ENCODE data around the gene SMIM14. TPM values are rescaled to one million over a fixed set of nuclear protein-coding genes. Genes with fewer than 3 reads are reported as not detected.

The SMIM14 gene
- total RNA-seq, 4 donors from 2014 or later, result 34.3 to 69.9 (median 54.8) TPM

DNA sequence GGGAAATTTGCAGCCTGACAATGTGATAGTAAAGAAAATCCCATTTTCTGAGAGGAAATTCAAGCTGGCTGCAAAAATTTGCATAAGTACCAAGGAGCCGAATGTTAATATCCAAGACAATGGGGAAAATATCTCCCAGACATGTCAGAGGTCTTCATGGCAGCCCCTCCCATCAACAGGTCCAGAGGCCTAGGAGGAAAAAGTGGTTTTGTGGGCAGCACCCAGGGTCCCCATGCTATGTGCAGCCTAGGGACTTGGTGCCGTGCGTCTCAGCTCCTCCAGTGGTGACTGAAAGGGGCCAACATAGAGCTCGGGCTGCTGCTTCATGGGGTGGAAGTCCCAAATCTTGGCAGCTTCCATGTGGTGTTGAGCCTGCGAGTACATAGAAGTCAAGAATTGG is 105.1 kb downstream of the SMIM14 start:
- TF ChIP-seq, protein P1, sequence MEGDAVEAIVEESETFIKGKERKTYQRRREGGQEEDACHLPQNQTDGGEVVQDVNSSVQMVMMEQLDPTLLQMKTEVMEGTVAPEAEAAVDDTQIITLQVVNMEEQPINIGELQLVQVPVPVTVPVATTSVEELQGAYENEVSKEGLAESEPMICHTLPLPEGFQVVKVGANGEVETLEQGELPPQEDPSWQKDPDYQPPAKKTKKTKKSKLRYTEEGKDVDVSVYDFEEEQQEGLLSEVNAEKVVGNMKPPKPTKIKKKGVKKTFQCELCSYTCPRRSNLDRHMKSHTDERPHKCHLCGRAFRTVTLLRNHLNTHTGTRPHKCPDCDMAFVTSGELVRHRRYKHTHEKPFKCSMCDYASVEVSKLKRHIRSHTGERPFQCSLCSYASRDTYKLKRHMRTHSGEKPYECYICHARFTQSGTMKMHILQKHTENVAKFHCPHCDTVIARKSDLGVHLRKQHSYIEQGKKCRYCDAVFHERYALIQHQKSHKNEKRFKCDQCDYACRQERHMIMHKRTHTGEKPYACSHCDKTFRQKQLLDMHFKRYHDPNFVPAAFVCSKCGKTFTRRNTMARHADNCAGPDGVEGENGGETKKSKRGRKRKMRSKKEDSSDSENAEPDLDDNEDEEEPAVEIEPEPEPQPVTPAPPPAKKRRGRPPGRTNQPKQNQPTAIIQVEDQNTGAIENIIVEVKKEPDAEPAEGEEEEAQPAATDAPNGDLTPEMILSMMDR (IDR thresholded peaks at IDR 0.05; ENCODE audit: low read depth), result no peak

DNA sequence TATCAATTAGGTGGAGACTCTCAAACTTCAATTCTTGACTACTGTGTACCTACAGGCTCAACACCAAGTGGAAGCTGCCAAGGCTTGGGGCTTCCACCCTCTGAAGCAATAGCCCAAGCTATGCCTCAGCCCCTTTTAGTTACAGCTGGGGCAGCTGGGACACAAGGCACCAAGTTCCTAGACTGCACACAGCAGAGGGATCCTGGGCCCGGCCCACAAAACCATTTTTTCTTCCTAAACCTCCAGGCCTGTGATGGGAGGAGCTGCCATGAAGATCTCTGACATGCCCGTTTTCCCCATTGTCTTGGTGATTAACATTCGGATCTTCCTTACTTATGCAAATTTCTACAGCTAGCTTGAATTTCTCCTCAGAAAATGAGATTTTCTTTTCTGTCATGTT is 108.0 kb downstream of the SMIM14 start:
- TF ChIP-seq, protein P1 (IDR thresholded peaks at IDR 0.05; ENCODE audit: low read depth), result no peak

DNA sequence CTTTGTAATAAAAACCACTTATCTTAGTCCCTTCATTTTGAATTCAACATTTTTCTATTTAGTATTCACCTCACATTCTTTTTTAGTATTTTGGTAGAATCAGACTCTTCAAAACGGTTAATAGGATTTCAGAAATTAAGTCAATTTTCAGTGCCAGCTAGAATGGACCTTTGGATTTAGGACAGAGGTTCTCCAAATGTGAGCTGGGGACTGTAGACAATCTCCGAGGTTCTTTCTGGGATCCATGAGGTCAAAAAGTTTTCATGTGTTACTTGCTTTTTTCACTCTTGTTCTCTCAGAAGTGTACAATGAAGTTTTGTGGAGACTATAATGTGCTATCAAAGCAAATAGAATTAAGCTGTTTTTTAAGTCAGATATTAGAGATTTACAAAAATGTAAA is 109.1 kb downstream of the SMIM14 start:
- TF ChIP-seq, protein P1 (IDR thresholded peaks at IDR 0.05; ENCODE audit: low read depth), result no peak

DNA sequence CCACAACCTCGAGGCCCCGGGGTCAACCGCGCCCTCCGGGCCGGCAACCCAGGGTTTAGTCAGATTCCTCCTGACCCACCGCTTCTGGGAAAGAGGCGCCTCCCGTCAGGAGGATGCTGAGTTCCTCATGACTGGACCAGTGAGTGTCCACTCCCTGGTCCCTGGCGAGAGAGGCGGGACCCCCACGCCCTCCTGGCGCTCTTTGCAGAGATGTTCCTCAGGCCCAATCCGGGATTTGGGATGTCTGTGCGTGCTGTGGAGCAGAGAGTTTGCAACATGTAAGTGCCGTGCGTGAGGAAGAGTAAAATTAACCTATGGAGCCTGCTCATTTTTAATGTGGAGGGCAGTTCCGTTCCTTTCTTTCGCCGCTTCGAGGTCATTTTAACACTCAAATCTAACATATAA is 110.6 kb downstream of the SMIM14 start:
- TF ChIP-seq, protein P1 (IDR thresholded peaks at IDR 0.05; ENCODE audit: low read depth), result no peak

DNA sequence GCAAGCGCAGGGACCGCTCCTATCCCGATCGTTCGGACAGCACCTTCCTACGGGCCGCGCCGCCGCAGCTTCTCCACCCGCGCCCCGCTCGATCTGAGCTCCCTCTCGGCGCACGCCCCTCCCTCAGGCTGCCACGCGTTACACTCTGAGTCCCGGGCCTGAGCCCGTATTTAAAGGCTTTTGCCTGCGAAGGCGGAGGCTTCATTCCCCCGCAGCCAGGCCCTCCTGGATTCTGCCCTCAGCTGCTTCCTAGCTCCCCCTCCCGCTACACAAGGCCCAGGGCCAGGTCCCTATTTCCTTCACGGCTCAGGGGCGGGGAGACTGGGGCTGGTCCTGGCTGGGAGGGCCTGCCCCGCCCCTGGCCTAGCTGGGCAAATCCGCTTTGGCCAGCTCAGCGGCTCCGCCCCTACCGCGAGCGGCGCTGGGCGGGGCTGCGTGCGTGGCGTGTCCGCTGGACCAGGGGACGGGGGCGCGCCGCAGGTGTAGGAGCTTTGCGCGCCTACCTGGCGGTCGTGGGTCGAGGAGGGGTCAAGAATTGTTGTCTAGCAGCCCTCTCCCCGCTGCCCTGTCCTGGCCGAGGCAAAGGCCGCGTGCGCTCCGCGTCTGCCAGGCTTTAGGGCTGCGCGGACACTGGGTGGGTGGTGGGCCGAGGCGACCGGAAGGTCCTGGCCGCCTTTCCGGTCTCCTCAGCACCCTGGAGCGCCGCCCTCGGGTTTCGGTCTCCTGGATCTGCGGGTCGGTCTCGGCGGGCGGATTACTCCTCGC is 111.2 kb downstream of the SMIM14 start, which contains the start of gene UGDH:
TSS of gene UGDH (minus strand) at position 144 of the 765 bp plus-strand sequence. CDS start 5,927 bp downstream, outside the sequence.
- TF ChIP-seq, protein P1 (IDR thresholded peaks at IDR 0.05; ENCODE audit: low read depth), result no peak

DNA sequence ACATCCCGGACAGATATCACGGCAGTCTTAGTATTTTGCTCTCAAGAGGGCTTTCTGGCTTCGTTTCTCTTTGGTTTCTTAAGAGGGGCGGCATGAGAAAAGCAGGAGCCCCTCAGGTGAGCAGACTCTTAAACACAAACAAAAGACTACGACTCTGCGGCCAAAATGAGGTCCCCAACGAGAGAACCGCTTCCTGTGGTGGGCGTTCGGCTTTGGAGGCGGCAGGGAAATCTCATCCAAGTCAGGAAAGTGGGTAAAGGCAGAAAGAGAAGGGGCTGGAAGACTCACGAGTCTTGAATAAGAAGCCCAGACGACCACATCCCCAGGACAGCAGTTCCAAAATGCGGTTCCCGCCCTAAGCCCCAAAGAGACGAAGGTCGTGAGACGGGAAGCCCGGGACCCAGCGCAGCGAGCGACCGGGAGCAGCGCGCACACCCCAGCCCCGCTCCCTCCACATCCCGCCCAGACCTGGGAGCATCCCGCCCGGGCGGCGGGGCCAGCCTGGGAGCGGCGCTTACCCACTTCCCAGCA is 111.8 kb downstream of the SMIM14 start:
- TF ChIP-seq, protein P1 (IDR thresholded peaks at IDR 0.05; ENCODE audit: low read depth), result no peak

DNA sequence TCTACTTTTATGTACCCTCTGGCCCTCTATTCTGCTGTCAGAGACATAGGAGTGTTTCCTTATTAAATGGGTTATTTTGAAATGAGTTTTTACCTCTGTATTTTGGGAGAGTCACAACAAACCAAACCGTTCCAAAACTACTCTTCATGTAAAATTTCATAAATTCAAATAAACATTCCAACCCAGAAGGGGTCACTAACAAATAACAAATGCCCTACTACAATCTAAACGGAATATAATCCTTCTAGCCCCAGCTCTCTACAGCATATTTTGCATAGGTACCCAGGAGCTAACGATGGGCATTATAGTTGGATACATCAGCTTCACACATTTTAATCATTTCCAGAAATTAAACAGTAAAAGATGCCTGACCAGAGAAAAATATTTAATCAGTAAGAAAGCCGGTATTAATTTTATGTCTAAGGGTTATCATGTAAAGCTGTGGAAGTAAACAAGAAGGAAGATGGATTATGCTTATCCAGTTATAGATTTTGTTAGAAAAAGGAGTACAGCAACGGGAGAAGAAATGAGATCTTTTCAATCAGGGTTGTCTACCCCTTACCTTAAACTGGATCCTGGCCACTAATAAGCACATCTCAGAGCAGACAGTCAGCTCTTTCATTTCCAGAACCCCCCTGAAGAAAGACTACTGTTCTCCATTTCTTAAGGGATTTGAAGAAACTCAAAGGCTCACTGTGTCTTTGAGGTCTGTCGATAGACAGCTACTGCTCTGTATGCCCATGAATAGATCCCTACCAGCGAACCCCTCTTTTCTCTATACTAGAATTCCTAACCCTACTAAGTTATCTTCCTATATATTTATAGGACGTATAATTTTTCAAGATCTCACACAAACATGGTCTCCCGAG is 112.6 kb downstream of the SMIM14 start:
- TF ChIP-seq, protein P1 (IDR thresholded peaks at IDR 0.05; ENCODE audit: low read depth), result no peak
